ENCODE results near the gene ADCY1.

Gene ADCY1

DNA sequence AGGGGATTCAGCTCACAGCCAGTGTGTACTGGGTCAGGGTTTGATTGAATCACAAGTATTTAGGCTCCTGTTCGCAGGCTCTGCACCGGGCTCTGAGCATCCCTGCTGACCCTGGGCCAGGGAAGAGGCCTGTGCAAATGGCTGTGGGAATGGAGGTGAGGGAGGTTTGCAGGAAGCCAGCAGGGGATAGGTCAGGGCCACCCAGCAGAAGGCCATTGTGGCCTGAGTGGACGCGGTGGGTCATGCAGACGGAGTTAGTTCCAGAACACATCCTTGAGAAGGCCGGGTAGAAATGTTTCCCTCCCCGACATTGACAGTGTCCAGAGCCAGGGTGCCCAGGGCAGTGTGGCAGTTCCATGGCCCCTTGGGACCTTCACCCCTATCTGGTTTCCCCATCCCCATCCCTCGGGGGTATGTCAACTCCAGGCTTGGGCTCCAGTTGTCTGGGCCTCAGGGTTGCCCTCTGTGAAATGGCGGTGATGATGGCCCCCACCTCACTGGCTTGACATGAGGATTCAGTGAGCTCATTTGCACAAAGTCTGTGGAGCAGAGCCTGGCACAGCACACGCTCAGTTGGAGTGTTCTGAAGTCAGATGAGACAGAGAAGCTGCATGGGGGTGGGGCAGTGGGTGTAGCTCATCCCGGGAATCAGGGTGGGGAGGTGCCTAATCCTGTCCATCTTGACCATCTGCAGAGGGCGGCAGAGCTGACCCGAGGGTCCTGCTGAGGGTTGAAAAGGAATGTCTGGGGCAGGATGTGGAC lies 107.6 kb downstream of the ADCY1 start:
- DNase-seq, result no peak

DNA sequence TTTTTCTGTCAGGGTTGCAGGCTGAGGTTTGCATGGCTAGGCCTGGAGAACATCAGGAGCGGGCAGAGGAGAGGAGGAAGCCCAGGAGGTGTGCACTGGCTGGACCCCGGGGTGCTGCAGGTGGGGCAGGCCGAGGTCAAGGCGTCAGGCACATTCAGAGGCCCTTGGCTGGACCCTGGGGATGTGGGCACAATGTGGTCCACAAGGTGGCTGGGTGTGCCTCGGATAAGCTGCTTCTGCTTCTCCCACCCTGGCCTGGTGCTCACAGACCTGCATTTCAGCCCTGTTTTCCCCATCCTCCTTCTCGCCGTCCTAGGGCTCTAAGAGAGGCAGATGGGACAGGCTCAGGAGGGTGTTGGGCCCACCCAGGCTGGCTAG lies 108.2 kb downstream of the ADCY1 start:
- no peak for DNase-seq

DNA sequence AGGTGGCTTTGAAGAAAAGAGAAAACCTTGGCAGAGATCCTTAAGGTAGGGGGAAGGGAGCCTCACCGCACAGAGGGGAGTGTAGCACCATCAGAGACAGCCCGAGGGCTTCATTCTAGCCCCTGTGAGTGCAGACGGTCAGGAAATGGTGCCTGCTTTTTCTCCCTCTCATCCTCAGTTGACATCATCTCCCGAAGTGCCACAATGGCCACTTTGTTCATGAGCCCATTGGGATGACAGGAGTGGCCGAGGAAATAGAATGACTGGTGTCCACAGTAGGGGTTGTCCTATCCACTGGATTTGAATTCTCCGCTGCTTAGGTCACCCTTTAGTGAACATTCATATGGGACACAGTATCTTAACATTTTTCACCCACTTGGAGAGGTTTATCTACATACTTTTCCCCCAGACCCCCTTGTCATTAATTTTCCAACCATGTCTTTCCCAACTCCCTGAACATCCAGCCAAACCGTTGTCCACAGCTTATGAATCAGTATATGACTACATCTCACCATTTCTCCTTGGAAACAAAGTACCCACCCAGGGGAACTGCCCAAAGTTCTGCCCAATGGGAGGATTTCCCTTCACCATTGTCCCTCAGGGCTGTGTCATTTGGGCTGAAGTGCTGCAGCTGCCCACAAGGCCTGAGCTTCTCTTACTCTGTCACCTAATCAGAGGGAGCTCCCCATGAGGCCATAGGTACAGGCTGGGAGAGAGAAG lies 108.8 kb downstream of the ADCY1 start:
- DNase-seq, result no peak

DNA sequence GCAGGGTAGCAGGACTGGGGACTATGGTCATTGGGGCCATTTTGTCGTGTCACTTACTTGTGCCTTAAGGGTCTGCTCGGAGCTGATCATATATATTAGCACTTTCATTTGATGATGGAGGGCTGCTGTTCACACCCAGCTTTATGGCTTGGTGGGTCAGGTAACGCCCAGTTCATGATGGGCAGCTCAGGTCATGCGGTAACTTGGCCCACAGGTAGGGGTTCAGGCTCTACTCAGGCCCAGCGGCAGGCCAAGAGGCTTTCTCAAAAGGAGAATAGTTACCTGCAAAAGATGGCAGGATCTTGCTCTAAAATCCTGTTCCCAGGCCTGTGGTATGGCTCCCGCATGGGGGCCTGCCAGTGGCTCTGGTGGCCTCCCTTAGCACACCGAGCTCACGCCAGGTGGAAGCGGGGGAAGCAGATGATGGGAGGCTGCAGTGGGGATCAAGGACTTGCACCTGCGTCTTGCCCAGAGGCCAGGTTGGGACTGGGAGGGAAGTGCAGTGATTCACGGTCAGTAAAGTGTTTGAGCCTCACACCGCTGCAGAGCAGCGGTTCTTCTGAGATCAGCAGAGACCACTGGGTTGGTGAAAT lies 109.5 kb downstream of the ADCY1 start:
- DNase-seq, result no peak

DNA sequence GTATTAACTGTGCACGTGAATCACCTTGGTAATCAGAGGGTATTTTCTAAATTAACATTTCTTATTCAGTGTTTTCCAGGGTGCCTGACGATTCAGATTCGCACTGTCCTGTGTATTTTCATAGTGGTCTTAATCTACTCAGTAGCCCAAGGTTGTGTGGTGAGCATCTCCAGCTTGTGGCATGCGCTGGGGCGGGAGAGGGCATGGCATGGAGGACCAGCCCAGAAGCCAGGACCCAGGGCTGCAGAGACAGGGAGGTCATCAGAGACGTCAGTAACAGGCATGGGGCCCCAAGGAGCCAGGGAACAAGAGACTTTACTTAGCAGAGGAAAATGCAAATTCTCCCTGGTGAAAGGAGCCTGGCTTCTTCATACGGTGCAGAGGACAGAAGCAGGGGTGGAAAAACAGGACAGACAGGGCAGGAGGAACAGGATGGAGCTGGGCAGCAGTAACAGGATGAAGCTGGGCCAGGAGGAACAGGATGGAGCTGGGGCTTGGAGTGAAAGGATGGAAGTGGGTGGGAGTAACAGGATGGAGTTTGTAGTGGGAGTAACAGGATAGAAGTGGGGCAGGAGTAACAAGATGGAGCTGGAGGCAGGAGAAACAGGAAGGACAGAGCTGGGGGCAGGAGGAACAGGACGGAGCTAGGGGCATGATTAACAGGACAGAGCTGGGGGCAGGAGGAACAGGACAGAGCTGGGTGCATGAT lies 110.9 kb downstream of the ADCY1 start:
- DNase-seq, result no peak

DNA sequence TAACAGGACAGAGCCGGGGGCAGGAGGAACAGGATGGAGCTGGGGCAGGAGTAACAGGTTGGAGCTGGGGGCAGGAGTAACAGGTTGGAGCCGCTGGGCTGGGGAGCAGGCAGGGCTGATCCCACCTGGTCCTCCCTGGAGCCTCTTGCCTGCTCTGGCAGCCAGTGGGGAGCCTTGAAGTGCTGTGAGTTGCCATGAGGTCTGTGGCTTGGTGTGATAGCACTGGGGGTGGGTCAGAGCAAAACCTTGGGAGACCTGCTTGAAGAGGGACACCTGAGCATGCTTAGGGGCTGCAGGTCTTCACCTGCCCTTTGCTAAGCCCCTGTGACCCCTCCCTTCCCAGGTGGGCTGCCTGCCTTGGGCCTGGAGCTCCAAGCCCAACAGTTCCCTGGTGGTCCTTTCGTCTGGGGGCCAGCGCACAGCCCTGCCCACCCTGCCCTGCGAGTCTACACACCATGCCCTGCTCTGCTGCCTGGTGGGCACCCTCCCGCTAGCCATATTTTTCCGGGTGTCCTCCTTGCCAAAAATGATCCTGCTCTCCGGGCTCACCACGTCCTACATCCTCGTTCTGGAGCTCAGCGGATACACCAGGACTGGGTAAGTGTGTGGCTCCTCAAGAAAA lies 111.6 kb downstream of the ADCY1 start:
- DNase-seq, result no peak

DNA sequence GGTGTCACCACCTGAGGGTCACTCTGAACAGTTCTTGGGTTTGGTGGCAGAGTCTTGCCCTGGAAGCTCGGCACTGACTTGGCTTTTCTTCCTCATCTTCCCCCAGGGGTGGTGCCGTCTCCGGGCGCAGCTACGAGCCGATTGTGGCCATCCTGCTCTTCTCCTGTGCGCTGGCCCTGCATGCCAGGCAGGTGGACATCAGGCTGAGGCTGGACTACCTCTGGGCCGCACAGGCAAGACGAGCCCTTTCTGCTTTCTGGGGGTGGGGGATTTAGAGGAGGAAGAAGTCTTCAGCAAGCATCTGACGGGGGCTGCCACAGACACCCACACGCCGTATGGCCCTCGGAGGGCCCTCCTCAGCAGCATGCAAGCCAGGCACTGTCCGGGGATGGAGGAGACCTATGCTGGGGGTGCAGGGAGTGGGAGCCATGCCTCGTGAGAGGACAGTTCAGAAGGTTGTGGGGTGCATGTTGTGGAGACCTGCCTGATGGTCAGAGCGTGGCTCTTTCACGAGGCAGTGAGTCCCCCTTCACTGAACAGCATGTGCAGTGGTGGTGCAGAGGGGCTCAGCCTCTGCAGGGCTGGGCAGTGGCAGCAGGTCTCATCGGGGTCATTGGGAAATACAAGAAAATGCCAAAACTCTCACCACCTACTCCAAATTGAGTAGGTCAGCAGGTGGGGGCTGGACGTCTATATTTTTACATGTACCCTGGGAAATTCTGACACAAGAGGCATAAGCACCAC lies 112.4 kb downstream of the ADCY1 start:
- no peak for DNase-seq

DNA sequence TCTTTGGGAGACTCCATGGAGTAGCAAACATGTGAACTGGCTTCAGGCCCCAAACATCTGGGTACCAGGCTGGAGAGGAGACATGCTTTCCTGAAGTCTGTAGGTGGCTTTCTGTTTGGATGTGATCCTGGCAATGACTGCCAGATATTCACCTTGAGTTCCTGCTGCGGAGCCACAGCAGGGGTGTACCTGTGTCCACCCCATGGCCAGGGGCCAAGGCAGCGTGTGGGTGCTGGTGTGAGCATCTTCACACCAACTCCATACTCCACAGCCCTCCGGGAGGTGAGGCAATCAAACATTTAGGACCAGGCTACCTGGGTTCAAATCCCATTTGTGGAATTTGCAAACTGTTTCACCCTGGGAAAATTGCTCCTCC lies 113.0 kb downstream of the ADCY1 start:
- DNase-seq, result no peak

DNA sequence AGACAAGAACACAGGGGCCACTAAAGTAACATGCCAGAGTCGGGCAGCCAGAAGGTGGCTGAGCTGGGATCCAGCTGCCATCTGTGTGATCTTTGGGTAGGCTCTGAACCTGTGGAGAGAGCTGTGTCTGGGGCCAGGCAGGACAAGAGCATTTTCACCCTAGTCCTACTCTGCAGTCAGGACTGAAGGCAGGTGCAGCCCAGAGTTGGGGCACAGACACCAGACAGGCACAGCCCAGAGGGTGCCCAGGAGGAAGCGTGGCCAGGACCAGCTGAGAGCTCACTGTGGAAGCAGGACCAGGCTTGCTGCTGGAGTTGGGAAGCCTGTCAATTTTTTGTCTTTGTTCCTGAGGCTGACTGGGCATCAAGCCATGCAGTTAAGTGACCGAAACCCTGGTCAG lies 113.6 kb downstream of the ADCY1 start:
- no peak for DNase-seq

DNA sequence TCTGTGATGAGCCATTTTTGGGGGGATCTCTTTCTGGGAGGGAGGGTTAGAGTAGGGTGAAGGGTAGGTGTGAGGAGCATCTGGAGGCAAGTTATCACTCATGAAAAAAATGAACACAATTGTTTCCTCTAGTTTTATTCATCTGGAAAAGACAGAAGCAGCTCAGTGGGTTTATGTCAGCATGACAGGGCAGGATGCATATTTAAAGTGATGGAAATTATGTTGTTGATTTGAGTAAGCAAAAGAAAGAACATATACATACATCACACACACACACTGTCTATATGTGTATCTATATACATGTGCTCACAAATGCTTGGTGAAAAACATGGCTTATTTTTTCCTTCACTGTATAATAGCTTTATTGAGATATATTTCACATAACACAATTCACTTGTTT lies 114.2 kb downstream of the ADCY1 start:
- no peak for DNase-seq

DNA sequence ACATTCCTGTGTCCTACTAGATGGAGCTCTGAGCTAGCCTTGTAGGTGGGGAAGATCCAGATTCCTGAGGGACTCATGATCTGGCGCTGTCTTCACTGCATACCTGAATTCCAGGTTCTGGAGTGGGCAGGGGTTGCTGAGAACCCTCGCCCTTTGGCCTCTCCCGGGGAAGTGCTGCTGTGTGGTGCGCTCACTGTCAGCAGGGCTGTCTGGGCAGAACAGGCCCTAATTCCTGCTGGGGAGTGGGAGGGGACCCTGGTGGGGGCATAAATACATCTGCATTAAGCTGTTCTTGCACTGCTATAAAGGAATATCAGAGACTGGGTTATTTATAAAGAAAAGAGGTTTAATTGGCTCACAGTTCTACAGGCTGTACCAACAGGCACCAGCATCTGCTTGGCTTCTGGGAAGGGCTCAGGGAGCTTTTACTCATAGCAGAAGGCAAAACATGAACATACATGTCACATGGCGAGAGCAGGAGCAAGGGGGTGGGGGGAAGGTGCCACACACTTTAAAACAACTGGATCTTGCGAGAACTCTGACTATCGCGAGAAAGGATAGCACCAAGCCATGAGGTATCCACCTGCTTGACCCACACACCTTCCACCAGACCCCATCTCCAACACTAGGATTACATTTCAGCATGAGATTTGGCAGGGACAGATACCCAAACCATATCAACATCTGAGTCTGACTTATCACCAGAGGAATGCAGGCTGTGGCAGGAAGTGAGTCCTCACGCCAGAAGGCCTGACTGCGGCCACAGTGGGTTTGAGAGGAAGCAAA lies 115.0 kb downstream of the ADCY1 start:
- no peak for DNase-seq

DNA sequence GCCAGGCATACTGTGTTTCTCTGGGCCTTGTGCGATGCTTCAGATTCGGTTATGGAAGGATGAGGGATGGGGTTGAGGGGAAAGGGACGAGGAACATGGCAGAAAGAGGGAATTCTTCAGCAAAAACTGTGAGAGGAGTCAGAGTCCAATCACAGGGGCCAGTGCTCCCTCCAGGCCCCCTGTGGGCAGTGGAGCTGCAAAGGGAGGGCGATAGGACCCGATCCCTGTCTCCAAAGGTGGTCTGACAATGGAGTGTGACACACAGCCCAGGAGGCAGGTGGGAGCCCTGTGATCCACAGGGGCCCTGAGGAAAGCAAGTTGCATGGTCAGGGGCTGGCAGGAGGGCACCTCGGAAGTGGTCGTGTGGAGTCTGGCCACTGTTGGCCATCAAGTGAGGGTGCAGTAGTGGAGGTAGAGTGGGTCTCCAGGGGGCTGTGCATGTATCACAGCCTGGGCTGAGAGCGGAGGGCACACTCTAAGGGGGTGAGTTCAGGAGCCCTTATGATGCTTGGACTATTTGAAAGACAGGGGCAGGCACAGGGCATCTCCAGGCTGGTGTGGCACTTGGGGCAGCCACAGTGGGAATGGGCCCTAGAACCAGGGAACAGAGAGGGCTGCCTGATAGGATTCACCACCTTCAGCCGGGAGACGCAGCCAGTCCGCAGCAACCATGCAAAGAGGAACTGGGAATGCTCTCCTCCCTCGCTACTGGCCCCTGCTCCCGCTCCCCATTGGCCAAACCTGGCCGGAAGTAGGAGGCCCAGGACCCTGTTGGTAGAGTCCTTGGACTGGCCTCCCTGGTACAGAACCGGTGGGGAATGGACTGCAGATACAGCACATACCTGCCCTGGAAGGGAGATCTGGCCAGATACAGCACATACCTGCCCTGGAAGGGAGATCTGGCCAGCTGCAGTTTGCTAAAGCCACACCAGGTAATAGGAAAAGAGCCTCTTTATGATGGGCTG lies 115.9 kb downstream of the ADCY1 start:
- no peak for DNase-seq

DNA sequence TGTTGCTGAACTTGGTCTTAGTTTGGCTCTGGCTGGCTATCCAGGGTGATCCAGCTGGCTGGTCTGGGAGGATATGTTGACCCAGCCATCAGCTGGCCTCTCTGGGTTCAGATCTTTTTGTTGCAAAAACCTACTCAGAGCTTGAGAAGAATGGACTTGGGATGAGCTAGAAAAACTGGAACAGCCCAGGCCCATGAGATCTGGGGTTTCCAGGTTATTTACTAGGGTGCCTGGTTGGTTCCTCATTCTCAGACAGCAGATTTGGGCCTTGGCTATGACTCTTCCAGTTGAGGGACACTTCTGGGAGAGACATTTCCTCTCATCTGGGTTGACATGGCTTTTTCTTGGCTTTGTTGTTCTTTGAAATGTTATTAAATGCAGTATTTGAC lies 116.6 kb downstream of the ADCY1 start:
- DNase-seq, result no peak

DNA sequence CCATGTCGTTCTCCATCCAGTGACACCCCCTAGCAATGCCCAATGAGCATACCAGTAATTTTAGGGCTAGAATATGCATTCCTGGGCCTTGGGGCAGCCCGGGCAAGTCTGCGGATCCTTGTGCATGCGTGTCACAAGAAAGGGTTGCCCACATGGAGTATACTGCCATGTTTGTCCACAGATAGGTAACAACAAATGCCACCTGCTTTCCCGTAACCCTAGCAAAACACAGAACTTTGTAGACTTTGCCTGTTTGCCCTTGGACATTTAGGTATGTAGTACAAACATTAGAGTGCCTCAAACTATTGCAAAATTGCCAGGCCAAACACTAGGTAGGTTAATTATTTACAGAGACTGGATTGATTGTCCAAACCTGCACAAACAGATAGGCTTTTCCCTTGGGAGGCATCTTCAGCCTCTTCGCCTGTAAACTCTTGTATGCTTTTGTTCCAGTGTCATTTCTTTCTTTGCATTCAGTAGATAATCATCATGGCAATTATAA lies 117.0 kb downstream of the ADCY1 start:
- DNase-seq, result no peak

DNA sequence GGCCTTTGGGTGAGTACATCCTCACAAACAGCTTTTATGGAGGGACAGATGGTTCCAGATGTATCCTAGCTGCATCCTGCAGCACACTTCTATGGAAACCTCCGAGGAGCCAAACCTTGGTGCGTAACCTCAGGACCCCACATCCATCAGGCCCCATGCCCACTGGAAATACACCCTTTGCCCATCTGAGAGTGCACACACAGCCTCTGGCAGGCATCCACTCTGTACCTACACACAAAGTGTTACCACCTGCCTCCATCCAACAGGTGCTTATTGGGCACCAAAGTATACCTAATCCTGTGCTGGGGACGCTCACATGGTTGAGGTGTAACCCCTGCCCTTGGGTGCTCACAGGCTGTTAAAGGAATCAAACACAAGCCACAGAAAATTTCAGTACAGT lies 117.9 kb downstream of the ADCY1 start:
- DNase-seq, result no peak

DNA sequence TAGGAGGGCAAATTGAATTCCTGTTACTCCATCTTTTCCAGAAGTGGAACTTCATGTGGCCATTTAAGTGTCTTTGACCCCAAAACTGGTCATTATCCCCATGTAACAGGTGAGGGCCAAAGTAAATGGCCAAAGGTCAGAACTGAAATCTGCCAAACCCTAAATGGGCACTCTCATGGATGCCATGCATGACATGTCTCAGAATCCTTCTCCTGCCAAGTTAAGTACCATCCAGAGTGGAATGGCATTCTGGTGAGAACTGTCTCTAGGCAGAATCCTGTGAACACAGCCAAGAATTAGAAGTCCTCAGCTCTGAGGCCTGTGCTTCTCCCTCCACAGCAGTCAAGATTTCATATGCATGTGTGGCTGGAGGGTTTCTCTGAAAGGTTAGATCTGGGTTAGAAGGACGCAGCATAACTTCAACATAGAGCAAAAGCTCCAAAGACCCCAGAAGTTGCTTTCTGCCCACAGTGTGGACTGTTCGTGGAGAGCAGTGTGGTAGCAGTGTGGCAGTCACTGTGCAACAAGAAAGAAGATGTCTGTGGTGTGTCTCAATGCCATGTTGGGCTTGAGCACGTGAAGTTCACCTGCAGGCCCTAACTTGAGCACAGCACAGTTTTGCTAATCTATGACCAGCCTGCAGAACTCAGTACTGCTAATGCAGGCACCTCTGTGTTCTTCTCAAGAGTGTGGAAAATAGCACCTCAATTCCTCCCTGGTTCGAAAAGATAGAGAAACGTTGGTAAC lies 121.3 kb downstream of the ADCY1 start:
- DNase-seq, result no peak

DNA sequence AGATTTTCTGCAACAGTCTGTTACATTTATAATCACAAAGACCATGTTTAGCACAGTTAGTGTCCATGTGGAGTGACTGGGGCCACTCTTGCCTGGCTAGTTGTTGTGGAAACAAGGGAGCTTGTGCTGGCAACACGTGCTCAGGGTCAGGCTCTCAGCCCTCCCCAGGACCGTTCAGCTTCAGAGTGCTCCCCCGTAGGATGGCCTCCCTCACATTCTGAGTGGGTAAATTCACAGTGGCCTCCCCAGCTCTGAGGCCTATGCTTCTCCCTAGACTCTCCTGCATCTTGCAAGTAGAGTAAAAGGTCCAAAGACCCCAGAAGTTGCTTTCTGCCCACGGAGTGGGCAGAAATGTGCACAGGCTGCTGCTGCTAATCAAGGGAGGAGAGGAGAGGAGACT lies 122.3 kb downstream of the ADCY1 start:
- DNase-seq, result no peak

DNA sequence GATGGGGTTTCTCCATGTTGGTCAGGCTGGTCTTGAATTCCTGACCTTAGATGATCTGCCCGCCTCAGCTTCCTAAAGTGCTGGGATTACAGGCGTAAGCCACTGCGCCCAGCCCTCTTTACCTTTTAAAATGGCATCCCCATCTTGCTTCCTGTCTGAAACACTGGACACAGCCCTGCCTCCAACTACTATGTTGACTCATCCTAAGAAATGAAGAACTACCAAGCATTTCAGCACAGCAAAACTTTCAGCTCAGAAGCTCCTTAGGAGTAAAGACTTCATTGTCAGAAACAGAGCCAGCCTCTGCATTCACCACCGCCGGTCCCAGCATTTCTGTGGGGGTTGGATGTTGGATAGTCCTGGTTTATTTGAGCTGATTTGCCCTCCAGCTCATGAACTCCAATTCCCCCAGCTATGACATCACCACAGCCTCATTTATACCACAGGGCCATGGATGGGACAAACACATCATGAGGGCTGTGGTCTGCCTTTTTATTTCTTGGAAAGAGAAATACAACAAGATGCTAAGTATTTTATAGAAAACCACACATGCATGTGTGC lies 123.5 kb downstream of the ADCY1 start:
- no peak for DNase-seq
